ENCODE data around the gene PRKCZ. TPM values are rescaled to one million over a fixed set of nuclear protein-coding genes. Genes with fewer than 3 reads are reported as not detected.

PRKCZ gene
- total and polyA plus RNA-seq, 2 experiments from 2014 or later, result 26.2 to 36.9 TPM

DNA sequence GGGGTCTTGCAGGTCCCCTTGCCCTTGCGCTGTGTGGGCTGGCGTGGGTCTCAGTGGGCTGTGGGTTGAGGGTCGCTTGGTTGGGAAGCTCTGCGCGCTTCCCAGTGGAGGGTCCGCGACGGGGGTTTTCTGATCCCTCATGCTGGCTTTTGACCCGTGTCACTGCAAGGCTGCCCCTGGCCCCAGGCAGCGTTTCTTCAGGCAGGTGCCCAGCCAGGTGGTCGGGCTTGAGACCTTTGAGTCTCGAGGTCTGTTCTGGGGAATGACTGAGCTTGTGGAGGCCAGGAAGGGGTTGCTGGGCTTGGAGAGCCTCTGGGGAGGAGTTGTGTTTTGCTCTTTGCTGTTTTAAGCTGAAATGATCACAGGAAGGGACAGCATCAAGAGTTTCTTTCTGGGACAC lies 183.3 kb downstream of the PRKCZ start:
- Mint-ChIP-seq H3K27me3 (ENCODE audit: insufficient read depth, low read depth, poor library complexity) (peaks cover 21% of the 10 kb centered on the region), H3K36me3 (ENCODE audit: low read depth) (peaks cover 10% of the 10 kb centered on the region; the same call in 2 of the 3 replicates), H3K27ac (0 out of 2 replicates have a peak overlapping the region, but pooled peaks have one; percentile 36), H3K9me3 (no peaks in the 10 kb centered on the region; the same call in 2 of the 3 replicates), H3K4me3 (peak overlapping the region; percentile 10; the same call in 1 of the 3 replicates), H3K4me1 (peaks cover 58% of the 10 kb centered on the region)
- Histone ChIP-seq H3K4me3 (no peak overlapping the region), H2AFZ (no peak overlapping the region), H3K4me2 (no peak overlapping the region), H3K27ac (ENCODE audit: low read depth) (no peak overlapping the region), H3F3A (replicated peaks; ENCODE audit: low read depth) (peaks cover 13% of the 10 kb centered on the region; the same call in 1 of the 2 replicates), H3K9me2 (ENCODE audit: insufficient read depth) (no peaks in the 10 kb centered on the region), H3K79me2 (replicated peaks; ENCODE audit: insufficient read depth) (peaks cover 97% of the 10 kb centered on the region), H3K27me3 (ENCODE audit: insufficient read depth) (no peaks in the 10 kb centered on the region), H4K20me1 (replicated peaks; ENCODE audit: insufficient read depth) (peaks cover 77% of the 10 kb centered on the region), H3K4me1 (ENCODE audit: insufficient read depth) (peaks cover 37% of the 10 kb centered on the region; the same call in 1 of the 2 replicates), H3K36me3 (ENCODE audit: insufficient read depth) (no peaks in the 10 kb centered on the region)
- ATAC-seq (no peak), DNase-seq (ENCODE audit: low spot score) (peak; percentile 24)
- TF ChIP-seq, protein P1, sequence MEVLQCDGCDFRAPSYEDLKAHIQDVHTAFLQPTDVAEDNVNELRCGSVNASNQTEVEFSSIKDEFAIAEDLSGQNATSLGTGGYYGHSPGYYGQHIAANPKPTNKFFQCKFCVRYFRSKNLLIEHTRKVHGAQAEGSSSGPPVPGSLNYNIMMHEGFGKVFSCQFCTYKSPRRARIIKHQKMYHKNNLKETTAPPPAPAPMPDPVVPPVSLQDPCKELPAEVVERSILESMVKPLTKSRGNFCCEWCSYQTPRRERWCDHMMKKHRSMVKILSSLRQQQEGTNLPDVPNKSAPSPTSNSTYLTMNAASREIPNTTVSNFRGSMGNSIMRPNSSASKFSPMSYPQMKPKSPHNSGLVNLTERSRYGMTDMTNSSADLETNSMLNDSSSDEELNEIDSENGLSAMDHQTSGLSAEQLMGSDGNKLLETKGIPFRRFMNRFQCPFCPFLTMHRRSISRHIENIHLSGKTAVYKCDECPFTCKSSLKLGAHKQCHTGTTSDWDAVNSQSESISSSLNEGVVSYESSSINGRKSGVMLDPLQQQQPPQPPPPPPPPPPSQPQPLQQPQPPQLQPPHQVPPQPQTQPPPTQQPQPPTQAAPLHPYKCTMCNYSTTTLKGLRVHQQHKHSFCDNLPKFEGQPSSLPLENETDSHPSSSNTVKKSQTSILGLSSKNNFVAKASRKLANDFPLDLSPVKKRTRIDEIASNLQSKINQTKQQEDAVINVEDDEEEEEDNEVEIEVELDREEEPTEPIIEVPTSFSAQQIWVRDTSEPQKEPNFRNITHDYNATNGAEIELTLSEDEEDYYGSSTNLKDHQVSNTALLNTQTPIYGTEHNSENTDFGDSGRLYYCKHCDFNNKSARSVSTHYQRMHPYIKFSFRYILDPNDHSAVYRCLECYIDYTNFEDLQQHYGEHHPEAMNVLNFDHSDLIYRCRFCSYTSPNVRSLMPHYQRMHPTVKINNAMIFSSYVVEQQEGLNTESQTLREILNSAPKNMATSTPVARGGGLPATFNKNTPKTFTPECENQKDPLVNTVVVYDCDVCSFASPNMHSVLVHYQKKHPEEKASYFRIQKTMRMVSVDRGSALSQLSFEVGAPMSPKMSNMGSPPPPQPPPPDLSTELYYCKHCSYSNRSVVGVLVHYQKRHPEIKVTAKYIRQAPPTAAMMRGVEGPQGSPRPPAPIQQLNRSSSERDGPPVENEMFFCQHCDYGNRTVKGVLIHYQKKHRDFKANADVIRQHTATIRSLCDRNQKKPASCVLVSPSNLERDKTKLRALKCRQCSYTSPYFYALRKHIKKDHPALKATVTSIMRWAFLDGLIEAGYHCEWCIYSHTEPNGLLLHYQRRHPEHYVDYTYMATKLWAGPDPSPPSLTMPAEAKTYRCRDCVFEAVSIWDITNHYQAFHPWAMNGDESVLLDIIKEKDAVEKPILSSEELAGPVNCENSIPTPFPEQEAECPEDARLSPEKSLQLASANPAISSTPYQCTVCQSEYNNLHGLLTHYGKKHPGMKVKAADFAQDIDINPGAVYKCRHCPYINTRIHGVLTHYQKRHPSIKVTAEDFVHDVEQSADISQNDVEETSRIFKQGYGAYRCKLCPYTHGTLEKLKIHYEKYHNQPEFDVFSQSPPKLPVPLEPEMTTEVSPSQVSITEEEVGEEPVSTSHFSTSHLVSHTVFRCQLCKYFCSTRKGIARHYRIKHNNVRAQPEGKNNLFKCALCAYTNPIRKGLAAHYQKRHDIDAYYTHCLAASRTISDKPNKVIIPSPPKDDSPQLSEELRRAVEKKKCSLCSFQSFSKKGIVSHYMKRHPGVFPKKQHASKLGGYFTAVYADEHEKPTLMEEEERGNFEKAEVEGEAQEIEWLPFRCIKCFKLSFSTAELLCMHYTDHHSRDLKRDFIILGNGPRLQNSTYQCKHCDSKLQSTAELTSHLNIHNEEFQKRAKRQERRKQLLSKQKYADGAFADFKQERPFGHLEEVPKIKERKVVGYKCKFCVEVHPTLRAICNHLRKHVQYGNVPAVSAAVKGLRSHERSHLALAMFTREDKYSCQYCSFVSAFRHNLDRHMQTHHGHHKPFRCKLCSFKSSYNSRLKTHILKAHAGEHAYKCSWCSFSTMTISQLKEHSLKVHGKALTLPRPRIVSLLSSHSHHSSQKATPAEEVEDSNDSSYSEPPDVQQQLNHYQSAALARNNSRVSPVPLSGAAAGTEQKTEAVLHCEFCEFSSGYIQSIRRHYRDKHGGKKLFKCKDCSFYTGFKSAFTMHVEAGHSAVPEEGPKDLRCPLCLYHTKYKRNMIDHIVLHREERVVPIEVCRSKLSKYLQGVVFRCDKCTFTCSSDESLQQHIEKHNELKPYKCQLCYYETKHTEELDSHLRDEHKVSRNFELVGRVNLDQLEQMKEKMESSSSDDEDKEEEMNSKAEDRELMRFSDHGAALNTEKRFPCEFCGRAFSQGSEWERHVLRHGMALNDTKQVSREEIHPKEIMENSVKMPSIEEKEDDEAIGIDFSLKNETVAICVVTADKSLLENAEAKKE (CRISPR knock-in tag; IDR thresholded peaks at IDR 0.05), result no peak
- TF ChIP-seq POLR2AphosphoS5 (IDR thresholded peaks at IDR 0.05; ENCODE audit: low read depth), result no peak
- TF ChIP-seq NANOG (IDR thresholded peaks at IDR 0.05; ENCODE audit: borderline replicate concordance), result no peak
- TF ChIP-seq, protein P2, sequence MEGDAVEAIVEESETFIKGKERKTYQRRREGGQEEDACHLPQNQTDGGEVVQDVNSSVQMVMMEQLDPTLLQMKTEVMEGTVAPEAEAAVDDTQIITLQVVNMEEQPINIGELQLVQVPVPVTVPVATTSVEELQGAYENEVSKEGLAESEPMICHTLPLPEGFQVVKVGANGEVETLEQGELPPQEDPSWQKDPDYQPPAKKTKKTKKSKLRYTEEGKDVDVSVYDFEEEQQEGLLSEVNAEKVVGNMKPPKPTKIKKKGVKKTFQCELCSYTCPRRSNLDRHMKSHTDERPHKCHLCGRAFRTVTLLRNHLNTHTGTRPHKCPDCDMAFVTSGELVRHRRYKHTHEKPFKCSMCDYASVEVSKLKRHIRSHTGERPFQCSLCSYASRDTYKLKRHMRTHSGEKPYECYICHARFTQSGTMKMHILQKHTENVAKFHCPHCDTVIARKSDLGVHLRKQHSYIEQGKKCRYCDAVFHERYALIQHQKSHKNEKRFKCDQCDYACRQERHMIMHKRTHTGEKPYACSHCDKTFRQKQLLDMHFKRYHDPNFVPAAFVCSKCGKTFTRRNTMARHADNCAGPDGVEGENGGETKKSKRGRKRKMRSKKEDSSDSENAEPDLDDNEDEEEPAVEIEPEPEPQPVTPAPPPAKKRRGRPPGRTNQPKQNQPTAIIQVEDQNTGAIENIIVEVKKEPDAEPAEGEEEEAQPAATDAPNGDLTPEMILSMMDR (conservative IDR thresholded peaks at IDR 0.05; ENCODE audit: low read depth in 2 of 2), result no peak
- no peak for TF ChIP-seq ZNF331 (CRISPR knock-in tag; IDR thresholded peaks at IDR 0.05; ENCODE audit: low read depth)
- TF ChIP-seq EZH2 (IDR thresholded peaks at IDR 0.05; ENCODE audit: low read depth, unreplicated experiment), result no peak
- TF ChIP-seq, protein P3, sequence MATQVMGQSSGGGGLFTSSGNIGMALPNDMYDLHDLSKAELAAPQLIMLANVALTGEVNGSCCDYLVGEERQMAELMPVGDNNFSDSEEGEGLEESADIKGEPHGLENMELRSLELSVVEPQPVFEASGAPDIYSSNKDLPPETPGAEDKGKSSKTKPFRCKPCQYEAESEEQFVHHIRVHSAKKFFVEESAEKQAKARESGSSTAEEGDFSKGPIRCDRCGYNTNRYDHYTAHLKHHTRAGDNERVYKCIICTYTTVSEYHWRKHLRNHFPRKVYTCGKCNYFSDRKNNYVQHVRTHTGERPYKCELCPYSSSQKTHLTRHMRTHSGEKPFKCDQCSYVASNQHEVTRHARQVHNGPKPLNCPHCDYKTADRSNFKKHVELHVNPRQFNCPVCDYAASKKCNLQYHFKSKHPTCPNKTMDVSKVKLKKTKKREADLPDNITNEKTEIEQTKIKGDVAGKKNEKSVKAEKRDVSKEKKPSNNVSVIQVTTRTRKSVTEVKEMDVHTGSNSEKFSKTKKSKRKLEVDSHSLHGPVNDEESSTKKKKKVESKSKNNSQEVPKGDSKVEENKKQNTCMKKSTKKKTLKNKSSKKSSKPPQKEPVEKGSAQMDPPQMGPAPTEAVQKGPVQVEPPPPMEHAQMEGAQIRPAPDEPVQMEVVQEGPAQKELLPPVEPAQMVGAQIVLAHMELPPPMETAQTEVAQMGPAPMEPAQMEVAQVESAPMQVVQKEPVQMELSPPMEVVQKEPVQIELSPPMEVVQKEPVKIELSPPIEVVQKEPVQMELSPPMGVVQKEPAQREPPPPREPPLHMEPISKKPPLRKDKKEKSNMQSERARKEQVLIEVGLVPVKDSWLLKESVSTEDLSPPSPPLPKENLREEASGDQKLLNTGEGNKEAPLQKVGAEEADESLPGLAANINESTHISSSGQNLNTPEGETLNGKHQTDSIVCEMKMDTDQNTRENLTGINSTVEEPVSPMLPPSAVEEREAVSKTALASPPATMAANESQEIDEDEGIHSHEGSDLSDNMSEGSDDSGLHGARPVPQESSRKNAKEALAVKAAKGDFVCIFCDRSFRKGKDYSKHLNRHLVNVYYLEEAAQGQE (IDR thresholded peaks at IDR 0.05; ENCODE audit: unreplicated experiment), result no peak
- no peak for TF ChIP-seq JUNB (IDR thresholded peaks at IDR 0.05; ENCODE audit: unreplicated experiment)
- TF ChIP-seq EZH2phosphoT487 (IDR thresholded peaks at IDR 0.05; ENCODE audit: unreplicated experiment), result no peak
- TF ChIP-seq, protein P4, sequence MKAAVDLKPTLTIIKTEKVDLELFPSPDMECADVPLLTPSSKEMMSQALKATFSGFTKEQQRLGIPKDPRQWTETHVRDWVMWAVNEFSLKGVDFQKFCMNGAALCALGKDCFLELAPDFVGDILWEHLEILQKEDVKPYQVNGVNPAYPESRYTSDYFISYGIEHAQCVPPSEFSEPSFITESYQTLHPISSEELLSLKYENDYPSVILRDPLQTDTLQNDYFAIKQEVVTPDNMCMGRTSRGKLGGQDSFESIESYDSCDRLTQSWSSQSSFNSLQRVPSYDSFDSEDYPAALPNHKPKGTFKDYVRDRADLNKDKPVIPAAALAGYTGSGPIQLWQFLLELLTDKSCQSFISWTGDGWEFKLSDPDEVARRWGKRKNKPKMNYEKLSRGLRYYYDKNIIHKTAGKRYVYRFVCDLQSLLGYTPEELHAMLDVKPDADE (IDR thresholded peaks at IDR 0.05), result no peak
- no peak for TF ChIP-seq ZNF114 (CRISPR knock-in tag; IDR thresholded peaks at IDR 0.05)
- no peak for TF ChIP-seq STAT1 (IDR thresholded peaks at IDR 0.05; ENCODE audit: unreplicated experiment)
- TF ChIP-seq CREB1 (CRISPR knock-in tag; IDR thresholded peaks at IDR 0.05; ENCODE audit: low read depth), result no peak
